Measurements from ENCODE around the gene GFI1B.
"Not testable (repeated sequence)": the region's sequence is repeated elsewhere in the genome, so short reads cannot be mapped to it uniquely, and the experiment has no call there.

GFI1B gene

DNA sequence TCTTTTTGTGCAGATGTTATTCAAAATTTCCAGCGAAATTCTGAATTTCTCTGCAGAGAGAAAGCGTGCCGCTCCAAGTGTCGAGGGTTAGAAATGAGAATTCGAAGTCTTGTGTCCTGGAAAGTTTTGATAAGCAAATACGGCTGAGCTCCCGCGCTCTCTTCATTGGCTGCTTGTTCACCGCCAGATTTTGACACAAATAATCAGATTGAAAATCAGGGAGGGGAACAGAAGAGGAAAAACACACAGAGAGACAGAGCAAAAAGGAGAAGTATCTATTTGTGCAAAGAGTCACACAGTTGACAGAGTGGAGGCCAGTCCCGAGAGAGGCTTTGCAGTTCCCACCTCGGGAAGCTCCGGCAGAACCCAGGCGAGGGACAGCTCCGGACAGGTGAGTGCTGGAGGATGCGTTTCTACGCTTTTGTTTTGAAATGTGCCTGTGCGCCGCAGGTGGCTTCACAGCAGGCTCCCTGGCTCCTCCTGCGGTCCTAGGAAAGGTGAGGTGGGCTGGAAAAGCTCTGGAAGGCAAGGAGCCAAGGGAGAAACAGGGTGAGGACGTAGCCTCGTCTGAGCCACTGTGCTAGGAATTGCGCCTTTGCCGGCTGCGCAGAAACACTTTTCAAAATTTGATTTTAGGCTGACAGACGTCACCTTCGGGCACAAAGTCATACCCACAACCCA, at the start of gene GFI1B:
GFI1B (plus strand) TSS at position 244 of the 681 bp plus-strand sequence. CDS start 7,985 bp downstream, outside the sequence.
- DNase-seq, result no peak

DNA sequence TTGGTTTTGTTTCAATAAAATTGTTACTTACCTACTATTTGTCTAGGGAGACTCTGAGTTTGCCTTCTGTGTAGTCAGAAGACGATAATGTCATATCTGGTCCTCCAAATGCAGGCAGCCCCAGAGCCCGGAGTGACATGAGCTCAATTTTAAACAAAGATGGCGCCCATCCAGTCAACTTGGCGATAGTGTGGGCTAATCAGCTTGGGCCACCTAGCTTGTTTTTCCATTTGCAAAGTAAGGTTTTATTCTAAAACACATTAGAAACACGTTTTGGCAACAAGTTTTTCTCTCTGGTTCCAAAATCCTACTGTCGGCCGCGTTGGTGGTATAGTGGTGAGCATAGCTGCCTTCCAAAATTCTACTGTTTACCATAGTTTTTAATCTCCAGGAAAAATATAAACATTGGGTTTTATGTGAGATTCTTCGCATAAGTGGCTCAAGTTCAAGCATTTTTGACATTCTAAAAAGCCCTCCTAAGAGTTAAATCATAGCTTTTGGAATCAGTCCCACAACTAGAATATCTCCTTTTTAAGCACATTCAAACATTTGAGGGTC, 47.2 kb upstream of the GFI1B start:
- DNase-seq, result no peak

DNA sequence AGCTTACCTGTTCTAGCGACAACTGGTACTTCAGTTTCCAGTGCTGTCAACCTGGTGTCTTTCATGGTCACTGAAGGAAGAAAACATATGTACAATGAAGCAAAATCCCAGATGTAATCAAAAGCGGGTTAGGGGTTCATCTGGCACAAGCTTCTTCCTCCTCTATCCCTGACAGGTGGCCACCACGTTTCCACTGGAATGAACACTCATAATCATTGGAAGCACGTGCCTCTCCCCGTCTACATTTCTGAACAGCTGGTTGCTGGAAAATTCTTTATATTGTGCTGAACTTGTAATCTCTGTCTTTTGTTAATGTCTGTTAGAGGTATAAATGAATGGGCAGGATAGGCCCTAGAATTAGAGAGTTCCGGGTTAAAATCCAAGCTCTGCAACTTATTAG, 43.5 kb upstream of the GFI1B start:
- peak; percentile 8 for DNase-seq

DNA sequence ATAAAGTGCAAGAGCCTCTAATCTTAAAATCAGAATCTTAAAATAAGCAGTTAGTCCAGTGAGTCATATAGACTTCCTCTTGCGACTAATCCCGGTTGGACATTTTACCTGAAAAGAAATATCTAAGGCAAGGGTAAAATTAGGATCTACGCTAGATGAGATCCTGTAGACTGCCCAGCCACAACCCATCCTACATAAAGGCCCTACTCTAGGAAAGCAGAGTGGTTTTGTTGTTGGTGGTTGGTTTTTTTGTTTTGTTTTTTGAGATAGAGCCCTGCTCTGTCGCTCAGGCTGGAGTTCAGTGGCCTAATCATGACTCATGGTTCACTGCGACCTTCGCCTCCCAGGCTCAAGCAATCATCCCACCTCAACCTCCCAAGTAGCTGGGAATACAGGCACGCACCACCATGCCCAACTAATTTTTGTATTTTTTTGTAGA, 41.0 kb upstream of the GFI1B start:
- DNase-seq, result no peak

DNA sequence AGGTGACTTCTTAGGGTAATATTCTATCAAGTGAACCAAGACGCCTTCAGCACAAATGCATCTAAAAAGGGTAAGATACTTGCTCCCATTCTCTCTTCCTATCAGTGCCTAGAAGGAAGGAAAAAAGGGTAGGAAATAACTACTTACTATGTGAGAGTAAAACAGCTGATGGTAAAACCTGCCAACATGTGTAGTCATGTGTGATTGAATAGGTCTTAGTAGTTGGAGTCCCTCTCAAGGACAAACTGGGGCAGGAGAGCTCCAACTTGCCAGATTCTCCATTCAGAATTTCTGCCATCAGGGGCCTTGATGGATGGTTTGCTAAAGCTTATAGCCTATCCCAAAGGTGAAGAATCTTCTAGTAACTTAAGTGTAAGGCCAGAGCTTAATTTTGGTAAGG, 39.3 kb upstream of the GFI1B start:
- DNase-seq, result no peak

DNA sequence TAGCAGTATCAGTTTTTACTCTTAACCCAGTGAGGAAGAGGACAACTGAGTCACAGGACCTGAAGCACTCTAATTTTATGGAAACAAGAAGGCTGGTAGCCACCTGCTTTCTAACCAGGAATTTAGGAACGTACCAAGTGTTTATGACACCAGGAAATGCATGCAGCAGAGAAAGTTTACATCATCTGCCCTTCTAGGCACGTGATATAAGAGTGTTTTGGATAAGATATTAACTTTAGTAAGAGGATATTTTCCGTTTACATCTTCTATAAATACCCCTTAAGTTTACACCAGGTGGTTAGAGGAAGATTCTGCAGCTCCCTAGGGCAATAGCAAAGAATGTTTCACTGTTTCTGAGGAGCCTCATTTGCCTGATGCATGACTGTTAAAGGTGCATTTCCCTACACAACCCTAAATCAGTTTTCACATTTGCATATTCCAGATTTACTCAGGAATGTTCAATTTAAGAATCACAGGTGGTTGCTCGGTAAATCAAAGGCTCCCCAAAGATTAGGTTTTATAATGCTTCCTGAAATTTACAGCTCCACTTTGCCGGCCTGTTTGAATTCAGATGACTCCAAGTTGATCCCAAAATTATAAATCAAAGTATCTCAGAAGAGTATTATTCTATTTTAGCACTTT, 35.8 kb upstream of the GFI1B start:
- DNase-seq, result no peak

DNA sequence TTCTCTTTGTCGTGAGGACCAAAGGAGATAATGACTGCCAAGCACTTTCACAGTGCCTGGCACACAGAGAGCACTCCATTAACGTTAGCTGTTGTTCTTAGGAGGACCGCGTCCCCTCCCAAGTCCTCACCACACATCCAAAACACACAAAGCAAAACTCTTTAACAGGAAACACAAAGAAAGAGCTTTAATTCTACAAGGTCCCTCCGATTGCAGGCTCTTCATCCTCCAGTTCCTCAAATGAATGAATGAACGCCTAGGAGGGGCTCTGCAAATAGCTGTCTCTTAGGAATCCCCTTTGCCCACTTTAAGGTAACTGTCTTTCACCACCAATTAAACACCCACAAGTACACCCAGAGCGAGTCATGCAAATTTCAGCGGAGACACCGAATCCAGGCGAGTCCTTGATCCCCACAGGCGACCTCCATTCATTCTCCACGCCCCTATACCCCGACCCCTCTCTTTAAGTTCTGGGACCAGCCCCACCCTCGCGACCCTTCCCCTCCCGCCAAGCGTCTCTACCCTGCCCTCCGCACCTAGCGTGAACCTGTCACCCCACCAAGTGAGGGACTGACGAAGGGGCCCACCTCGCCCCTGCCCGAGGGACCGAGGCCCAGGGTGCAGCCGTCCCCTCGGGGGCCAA, 34.7 kb upstream of the GFI1B start:
- no peak for DNase-seq

DNA sequence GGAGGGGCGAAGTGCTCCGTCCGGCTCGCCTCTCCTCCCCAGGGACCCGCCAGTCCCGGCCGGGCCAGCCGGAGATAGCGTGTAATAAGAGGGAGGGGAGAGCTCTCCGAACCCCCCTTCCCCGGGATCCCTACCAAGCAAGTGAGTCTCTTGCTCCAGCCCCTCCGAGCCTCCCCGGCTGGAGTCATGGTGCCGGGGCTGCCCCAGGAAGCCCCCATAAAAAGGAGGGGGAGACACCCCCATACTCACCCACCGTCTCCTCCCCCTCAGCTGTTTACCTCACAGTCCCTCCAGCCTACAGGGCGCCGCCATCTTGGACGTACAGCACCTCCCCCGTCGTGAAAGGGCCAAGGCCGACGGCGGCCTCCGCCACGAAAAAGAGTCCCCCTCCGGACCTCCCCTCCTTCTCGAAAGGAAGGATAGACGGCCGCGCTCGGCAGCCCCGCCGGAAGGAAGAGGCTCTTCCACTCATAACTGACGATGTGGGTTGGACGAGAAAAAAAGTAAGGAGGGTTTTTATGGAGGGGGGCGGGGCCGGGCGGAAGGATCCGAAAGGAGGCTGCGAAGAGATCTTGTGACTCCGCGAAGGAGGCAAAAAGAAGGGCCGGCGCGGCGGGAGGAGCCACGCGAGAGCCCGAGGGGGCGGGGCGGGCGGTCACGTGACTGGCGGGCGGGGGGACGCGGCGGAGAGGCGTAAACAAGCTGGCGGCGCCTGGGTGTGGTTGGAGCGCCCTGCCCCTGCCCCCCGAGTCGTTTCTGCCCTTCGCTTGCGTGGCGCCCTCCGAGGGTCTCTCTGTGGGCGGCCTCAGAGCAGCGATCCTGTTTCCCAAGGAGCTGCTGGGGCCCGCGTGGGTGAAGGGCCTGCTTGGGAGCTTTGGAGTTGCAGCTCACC, 34.0 kb upstream of the GFI1B start, which contains the start of gene TSC1:
TSC1 (minus strand) TSS at position 323 of the 892 bp plus-strand sequence. CDS start 15,744 bp downstream, outside the sequence.
- peak; percentile 63 for DNase-seq

DNA sequence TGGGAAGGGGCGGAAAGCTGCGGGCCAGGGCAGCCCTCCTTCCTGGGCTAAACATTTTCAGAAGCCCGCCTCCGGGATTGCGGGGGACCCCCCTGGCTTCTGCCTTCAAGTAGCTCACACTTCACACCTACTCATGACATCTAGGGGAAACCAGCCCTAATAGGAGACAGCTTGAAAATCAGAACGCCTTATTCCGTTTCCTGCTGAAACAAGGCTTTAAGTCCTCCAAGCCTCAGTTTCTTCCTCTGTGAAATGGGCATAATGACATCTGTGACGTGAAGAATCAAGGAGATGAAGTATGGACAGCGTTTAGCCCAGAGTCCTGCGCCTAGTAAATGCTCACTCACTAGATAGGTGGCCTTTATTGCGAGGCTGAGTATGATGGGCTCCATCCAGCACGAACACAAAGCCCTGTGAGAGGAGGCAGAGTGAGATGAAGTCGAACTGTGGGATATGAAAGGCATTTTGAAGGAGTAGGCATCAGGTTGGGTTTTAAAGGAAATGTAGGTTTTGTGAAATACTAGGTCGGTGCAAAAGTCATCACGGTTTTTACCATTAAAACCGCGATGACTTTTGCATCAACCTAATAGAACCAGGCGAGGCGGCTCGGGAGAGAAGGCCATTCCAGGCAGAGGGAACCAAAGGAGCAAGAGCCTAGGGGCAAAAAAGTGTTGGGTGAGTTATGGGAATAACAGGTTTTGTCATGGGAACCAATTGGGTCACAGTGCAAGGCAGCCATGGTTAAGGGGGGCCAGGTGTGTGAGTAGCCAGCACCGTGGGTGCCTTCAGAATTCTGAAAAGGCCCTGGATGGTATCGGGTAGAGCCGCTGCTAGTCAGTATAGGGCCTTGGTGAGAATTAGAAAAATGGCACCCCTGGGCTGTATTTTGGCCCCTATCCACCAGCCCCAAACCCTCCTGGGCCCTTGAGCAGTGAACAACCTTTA, 33.0 kb upstream of the GFI1B start:
- no peak for DNase-seq

DNA sequence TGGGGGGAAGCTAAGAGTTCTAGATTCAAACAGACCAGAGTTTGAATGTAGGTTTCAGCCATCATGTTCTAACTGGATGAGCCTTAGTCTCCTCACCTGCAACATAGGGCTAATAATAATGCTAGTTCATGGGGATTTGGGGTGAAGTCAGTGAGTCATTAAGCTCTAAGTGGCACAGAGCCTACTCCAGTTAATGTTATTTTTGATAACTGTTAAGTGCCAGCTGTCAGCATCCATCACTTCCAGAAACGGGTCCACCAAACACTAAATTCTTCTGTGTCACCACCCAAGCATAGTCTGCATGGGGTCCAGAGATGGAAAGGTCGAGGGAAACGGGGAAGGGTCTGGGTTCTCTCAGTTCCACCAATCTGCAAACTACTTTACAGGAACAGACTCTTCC, 32.3 kb upstream of the GFI1B start:
- DNase-seq, result peak; percentile 51

DNA sequence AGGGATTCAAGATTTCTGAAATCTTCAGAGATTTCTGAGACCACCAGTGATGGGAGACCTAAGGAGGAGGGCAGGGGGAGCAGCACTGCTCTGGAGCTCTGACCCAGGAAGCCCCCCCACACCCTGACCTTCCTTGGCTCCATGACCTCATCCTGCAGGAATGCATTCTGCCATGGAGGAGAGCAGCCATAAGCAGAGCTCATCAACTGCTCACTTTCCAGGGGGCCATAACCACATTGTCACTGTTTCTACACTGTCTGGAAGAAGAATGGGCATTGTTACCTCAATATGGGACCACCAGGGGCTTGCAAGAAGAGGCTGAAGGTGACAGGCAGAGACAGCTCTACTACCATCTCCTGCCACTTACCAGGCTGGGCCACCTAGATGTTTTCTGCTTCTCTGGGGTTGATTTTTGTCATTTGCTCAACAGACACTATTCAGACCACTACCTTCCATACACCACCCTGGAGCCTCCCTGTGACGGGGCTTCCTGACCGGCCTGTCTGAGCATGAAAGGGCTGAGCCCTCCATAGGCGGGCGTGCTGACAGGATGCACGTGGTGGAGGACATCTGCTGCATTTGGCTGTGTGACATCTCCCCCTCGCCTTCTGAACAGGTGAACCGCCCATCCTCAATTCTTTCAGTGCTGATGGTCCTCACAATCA, 31.7 kb upstream of the GFI1B start:
- DNase-seq, result peak; percentile 91

DNA sequence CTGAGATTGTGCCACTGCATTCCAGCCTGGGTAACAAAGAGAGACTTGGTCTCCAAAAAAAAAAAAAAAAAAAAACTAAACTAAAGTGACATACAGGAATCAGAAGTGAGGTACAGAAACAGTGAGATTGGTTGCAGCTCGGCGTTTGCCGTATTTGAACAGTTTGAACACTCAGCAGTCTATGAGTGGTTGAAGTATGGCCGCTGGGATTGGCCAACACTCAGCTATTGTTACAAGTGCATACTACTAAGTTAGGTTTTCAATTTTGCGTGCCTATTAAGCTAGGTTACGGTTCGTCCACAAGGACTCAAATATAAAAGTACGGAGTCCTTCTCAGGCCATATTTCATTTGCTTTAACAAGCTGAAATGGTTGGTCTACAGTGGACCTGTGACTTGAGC, 30.7 kb upstream of the GFI1B start:
- DNase-seq, result no peak

DNA sequence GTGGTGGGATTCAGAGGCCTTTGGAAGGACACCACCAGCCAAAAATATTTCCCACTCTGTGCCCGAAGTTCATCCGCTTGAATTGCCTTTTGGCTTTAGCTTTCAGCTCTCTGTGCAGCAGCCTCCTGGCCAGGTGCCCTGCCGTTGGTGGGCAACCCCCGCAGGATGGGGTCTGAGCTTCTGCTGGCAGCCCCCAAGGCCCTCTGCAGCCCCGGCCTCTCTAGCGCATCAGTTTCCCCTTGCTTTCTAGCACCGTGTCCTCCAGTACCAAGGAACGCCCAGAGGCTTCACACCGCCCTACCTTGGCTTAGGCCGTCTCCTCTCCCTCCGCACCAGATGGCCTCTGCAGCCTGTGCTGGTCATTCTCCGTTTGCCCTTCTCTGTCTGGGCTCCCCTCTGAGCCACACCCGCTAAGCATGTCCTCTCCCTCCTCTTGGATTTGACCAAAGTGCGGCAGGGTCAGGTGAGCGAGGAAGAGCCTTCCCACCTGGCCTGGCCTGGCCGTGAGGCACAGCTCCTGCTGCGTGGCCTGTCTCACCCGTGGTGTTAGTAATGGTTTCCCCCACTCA, 29.9 kb upstream of the GFI1B start:
- peak; percentile 12 for DNase-seq

DNA sequence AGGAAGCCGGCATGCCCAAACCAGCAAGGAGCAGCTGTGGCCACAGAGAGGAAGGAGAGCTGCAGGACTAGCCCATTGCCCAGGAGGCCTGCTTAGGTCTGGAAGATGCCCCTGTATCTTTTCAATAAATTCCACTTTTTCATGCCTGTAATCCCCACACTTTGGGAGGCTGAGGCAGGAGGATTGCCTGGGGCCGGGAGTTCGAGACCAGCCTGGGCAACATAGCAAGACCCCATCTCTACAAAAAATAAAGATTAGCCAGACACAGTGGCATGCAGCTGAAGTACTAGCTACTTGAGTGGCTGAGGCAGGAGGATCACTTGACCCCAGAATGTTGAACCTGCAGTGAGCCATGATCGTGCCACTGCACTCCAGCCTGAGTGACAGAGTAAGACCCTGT, 28.8 kb upstream of the GFI1B start:
- no peak for DNase-seq

DNA sequence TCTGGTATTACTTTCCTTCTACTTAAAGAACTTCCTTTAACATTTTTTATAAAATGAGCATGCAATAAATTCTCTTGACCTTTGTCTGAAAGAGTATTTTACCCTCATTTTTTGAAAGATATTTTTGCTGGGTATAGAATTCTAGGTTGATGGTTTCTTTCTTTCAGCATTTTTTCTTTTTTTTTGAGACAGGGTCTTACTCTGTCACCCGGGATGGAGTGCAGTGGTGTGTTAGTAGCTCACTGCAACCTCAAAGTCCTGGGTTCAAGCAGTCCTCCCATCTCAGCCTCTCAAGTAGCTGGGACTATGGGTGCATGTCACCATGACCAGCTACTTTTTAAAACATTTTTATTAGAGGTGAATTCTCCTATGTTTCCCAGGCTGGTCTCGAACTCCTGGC, 23.4 kb upstream of the GFI1B start:
- no peak for DNase-seq

DNA sequence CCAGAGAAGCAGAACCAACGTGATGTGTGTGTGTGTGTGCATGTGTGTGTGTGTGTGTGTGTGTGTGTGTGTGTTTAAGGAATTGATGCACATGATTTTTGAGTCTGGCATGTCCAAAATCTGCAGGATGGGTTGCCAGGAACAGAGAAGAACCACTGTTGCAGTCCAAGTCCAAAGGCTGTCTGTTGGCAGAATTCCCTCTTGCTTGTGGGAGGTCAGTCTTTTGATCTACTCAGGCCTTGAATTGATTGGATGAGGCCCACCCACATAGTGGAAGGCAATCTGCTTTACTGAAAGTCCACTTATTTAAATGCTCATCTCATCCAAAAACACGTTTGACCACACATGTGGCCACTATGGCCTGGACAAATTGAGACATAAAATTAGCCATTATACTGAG, 22.7 kb upstream of the GFI1B start:
- no peak for DNase-seq

DNA sequence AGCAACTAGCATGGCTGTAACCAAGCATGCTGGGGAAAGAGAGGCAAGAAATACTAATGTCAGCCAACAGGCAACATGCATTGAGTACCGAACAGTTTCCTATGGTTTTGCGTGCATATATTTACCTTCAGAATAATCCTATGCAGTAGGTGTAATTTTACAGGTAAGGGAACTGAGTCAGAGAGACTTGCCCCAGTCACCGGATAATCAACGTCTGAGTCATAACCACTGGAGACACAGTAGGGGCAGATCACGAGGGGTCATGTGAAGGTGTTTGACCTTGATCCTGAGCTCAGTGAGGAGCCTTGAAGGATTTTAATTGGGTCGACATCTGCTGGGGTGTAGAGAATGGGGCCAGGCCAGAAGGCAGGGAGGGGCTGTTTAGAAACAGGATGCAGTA, 20.7 kb upstream of the GFI1B start:
- DNase-seq, result no peak

DNA sequence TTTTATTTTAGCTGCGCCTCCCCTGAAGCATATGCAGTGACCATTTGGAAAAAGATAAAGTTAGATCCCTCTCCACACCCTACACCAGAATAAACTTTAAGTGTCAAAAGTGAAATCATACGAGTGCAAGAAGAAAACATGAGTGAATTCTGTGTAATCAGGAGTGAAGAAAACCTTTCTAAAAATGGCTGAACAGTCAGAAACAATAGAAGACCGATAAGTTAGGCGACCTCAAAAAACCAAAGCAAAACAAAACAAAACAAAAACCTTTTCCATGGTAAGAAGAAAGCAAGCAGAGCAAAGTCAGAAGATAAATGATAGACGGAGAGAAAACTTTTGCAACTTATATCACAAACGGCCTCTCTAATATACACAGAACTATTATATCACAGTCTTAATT, 17.5 kb upstream of the GFI1B start:
- no peak for DNase-seq

DNA sequence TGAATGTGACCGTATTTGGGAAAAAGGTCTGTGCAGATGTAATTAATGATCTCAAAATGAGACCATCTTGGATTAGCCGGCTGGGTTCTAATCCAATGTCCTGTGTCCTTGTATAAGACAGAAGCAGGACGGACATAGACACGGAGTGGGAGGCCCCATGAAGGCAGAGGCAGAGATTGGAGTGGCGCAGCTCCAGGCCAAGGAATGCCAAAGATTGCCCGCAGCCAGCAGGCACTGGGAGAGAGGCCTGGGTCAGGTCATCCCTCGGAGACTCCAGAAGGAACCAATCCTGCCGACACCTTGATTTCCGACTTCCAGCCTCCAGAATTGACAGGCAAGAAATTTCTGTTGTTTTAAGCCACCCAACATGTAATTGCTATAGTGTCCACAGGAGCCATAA, 13.0 kb upstream of the GFI1B start:
- no peak for DNase-seq

DNA sequence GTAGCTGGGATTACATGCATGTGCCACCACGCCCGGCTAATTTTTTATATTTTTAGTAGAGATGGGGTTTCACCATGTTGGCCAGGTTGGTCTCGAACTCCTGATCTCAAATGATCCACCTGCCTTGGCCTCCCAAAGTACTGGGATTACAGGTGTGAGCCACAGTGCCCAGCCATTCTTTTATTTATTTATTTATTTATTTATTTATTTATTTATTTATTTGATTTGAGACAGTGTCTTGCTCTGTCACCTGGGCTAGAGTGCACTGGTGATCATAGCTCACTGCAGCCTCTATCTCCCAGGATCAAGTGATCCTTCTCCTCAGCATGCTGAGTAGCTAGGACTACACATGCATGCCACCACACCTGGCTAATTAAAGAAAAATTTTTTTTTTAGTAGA, 10.6 kb upstream of the GFI1B start:
- not testable (repeated sequence) for DNase-seq

DNA sequence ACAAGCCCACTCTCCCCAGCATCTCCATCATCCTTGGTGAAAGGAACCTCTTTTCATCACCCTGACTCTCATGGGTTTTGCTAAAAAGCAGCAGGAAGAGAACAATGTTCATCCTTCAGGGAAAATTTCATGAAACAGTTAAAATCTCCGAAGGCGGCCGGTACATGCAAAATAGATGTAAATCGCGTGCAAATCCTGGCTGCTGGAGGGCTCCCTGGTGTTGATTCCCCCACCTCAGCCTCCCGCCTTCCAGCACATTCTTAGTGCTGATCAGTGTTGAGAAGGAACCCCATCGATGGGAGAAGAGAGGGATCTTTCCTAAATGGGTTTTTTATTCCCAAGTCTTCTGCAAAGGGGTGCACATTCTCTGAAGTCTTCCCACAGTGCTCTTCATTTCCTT, 8.7 kb upstream of the GFI1B start:
- DNase-seq, result no peak
